CD4-positive, alpha-beta T cell treated with Interleukin-15 for 1 hour (primary cell): ENCODE data around the gene ASPDH.
"Not testable (repeated sequence)": the region's sequence is repeated elsewhere in the genome, so short reads cannot be mapped to it uniquely, and the experiment has no call there.

Experiments
- DNase-seq: peaks from one replicate; pipeline ENCODE4 v3.0.0-alpha.2; 2020

Gene ASPDH

DNA sequence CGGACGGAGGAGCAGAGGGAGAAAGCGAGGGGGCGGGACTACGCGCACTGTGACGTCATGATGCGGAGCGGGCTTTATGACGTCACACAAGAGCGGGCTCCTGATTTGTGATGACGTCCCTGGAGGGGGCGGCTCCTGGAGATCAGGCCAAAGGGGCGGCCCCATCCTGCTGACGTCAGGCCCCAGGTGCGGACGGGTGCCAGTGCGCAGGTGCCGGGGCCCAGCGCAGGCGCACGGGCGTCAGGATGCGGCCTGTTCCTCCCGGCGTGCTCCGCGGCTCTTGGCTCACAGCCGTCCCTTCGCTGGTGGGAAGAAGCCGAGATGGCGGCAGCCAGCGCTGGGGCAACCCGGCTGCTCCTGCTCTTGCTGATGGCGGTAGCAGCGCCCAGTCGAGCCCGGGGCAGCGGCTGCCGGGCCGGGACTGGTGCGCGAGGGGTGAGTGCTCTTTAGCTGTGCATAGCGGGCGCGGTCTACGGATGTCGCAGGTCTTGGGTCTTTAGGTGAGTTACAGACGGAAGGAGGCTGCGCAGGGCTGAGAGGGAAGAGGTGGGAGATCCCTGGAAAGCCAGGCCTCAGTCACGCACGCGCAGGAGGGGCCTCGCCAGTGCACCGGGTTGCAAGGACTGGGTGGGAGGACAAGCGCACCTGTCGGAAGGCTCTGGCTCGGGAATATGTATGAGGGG, 37.3 kb downstream of the ASPDH start, which contains the start of the genes EMC10 and GARIN5A:
EMC10 (plus strand) TSS at position 284 of the 683 bp plus-strand sequence; CDS start at position 322, 38 bp downstream.
GARIN5A (minus strand) TSS at position 625 of the 683 bp plus-strand sequence; CDS start at position 165, 460 bp downstream.
- DNase-seq = peak; percentile 97

DNA sequence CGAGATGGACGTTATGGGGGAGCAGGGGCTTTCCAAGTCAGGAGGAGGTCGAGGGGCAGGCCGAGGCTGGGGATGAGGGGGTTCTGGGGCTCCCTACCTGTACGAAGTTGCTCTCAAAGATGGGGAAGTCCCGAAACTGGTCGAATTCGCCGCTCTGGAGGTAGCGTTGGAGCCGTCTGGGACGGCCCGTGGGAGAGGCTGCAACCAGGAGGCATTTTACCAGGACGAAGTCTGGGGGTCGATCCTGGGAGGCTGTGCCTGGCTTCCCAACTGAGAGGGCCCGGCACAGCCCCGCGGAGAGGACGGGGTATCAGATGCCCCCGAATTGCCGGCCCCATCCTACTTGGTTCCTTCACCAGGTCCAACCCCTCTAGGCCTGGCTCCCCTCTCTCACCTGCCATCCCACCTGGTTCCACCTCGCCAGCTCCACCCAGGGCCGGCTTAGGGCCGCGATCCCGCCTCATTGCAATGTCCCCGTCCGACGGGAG, 37.9 kb downstream of the ASPDH start:
- no peak for DNase-seq

DNA sequence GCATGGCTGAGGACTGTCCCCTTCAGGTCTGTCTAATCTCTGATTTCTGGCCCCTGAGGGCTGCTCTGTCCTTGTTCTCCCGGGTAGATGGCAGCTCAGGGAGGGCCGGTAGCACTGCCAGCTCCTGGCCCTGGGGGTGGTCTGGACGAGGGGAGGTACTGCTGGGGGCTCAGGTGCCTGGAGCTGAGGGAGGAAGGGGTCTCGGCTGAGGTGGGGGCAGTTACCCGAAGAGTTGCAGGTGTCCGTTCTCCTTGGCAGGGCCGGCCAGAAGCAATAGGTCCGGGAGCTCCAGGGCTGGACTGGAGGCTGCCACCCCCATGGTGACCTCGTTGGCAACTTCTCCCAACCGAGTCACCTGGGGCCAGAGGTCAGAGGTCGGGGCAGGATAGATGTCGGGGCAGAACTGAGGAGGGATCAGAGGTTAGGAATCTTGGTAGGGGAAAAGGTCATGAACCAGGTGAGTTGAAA, 38.6 kb downstream of the ASPDH start:
- no peak for DNase-seq

DNA sequence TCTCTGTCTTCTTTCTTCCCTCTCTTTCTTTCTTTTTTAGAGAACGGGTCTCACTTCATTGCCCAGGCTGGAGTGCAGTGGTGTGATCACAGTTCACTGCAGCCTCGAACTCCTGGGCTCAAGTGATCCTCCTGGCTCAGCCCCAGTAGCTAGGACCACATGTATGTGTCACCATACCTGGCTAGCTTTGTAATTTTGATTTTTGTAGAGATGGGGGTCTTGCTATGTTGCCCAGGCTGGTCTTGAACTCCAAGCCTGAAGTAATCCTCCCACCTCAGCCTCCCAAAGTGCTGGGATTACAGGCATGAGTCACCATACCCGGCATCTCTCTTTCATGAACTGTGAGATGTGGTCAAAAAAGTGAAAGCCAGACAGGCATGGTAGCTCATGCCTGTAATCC, 40.4 kb downstream of the ASPDH start:
- not testable (repeated sequence) for DNase-seq

DNA sequence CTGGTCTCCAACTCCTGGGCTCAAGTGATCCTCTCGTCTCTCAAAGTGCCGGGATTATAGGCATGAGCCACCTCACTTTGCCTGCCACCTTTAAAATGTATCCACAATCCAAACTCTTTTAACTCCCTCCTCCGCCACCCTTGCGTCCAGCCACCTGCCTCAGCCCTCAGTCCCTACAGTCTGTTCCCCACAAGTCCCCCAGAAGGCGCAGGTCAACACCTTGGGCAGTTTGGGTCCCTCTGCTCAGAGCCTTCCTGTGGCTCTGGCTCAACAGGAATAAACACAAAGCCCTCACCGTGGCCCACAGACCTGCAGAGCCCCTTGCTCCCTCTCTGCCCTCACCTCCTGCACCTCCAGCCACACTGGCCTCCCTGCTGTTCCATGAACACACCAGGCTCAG, 44.9 kb downstream of the ASPDH start:
- no peak for DNase-seq

DNA sequence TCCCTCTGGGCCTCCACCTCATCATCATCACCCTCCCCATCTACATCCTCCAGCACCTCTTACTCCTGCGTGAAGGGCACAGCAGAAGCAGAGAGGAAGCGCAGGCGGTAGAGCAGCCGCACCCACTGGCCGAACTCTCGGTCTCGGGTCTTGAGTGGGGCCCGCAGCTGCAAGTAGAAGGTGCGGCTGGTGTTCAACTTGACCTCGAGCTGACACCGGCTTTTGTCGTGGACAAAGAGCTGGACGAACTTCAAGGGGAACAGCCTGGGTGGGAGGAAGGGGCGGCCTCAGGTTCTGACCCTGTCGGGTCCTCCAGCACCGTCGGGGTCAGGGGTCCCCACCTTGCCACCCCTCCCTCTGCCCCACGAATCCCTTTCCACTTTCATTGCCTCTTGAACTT, 46.1 kb downstream of the ASPDH start:
- no peak for DNase-seq

DNA sequence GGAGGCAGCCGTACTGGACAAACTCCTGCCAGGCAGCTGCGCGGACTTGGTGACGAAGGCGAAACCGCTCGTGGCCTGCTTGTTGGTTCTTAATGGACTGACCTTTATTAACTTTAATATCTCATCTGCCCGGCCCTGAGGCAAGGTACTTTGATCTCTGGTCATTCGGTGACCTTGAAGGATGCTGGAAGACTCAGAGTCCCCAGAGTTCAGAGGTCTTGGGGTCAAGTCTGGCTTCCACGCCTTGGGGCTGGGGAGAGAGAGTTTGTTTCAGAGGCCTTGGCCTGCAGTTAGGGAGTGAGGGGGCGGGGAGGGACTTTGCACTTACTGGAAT, 47.0 kb downstream of the ASPDH start:
- DNase-seq = no peak

DNA sequence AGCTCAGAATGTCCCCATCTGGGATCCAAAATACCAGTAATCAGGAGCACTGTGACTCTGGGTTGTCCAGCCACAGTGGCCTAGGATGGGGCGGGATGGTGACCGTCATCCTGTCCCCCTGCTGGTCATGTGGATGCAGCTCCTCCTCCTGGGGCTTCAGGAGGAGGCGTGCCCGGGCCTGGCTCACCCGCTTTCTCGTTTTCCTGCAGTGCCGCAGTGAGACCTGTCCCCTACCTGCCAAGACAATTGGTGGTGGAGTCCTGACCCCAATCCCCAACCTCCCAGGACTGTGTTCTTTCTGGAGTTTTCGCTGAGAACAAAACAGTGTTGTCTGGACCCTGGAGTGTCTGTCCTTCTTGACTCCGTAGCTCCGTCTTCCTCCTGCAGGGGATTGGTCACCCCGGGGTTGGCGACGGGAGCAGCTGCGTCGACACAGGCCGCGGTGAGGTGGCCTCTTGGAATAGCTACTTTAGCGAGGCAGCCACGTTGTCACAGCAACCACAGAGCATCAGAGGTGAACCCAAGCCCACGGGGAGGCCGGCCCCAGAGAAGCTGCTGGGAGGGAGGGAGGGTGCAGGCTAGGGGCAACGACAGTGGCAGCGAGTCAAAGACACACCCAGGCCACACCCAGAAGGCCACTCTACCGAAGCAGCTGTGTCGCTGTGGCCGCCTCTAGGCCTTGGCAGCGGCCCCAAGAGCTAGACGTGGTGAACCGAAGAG, 47.6 kb downstream of the ASPDH start:
- DNase-seq = no peak

DNA sequence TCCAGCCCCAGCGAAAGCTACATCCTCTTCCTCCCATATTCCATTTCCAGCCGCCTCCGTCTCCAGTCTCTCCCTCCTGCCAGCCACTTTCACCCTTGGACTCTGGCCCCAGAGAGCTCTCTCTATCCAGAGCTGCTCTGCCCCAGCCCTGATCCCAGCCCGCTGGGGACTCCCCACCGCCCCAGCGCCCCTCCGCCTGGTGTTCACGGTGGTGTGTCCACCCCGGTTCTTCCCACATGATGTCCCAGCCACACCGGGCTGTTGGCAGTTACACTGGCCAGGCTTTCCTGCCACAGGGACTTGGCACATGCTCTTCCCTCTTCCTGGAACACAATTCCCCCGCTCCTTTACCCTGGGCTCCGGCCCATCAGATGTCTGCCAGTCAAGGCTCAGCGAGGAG, 48.7 kb downstream of the ASPDH start:
- no peak for DNase-seq

DNA sequence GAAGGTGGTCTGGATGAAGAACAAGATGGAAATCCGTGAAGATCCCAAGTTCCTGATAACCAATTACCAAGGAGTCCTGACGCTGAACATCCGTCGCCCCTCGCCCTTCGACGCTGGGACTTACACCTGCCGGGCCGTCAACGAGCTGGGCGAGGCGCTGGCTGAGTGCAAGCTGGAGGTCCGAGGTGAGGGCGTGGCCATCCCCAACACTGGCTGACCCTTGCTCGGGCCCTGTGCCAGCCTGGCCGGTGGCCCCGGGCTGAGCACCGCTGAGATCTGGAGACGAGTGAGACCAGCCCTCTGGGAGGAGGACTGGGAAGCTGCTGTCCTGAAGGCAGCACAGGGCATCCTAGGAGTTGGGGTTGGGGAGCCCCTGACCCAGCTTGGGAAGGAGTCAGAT, 49.4 kb downstream of the ASPDH start:
- DNase-seq = no peak

DNA sequence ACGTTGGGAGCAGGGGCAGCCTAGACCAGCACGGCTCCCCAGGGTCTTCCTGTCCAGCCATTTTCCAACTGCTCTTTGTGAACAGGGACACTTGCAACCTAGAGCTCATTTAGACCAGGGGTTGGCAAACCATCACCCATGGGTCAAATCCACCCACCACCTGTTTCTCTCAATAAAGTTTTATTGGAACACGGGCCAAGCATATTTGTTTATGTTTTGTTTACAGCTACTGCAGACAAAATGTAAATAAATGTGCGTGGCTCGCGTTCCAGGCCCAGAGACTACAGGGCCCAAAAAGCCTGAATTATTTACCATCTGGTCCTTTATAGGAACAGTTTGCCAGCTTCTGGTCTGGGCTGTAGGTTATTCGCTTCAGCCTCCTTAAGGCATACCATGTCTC, 50.7 kb downstream of the ASPDH start:
- DNase-seq = no peak
